ENCODE results near the gene MAP3K1. TPM values are rescaled to one million over a fixed set of nuclear protein-coding genes. Genes with fewer than 3 reads are reported as not detected.

MAP3K1 gene
- total RNA-seq, 1 experiment from 2014 or later, result 5.7 TPM

- Histone ChIP-seq H3K4me1 (ENCODE audit: insufficient read depth, low read length) (no peaks in the 10 kb centered on the region; the same call in 1 of the 2 replicates), H3F3A (ENCODE audit: low read length, unreplicated experiment) (no peaks in the 10 kb centered on the region), H3K27me3 (ENCODE audit: low read length) (no peaks in the 10 kb centered on the region), H3K27ac (ENCODE audit: low read length) (no peak overlapping the region), H2AFZ (ENCODE audit: low read length) (no peak overlapping the region), H3K9me2 (replicated peaks; ENCODE audit: low read length) (no peaks in the 10 kb centered on the region), H3K9ac (ENCODE audit: low read length) (no peak overlapping the region), H4K20me1 (ENCODE audit: low read length) (no peaks in the 10 kb centered on the region), H3K4me3 (ENCODE audit: low read length) (no peak overlapping the region), H3K9me3 (ENCODE audit: low read length) (no peaks in the 10 kb centered on the region), H3K36me3 (ENCODE audit: low read depth, low read length) (no peaks in the 10 kb centered on the region), H3K79me2 (ENCODE audit: low read length) (peaks cover 96% of the 10 kb centered on the region), H3K4me2 (ENCODE audit: low read length) (no peak overlapping the region)
- TF ChIP-seq EZH2phosphoT487 (IDR thresholded peaks at IDR 0.05; ENCODE audit: borderline replicate concordance, low read length), result no peak
- DNase-seq (no peak), ATAC-seq (no peak)
- intact Hi-C loops (cut with micrococcal nuclease), result no loop called here
- ChIA-PET POLR2A (ENCODE audit: unreplicated experiment) (interaction anchor here (0.6 kb wide), 2 partner anchors 11 to 856 kb away, joined by 4 to 5 read pairs; no protein-coding TSS in a partner anchor), CTCF (no interaction called here)
- no TSS peak for BruUV-seq (replicated peaks)
Measured at GRCh38 chr5:56837381-56837780, 22.0 kb downstream of the MAP3K1 start.

- H4K20me1 ChIP-seq (ENCODE audit: low read length), result no peaks in the 10 kb centered on the region
- H3K4me2 ChIP-seq (ENCODE audit: low read length), result no peak overlapping the region
- H3K4me3 ChIP-seq (ENCODE audit: low read length), result no peak overlapping the region
- intact Hi-C loops (cut with micrococcal nuclease), result loop anchor here (1.0 kb wide), 1 partner anchor 568 kb away; no protein-coding TSS in a partner anchor
- BruUV-seq (replicated peaks), result no TSS peak
- no peak for TF ChIP-seq CTCF (conservative IDR thresholded peaks at IDR 0.05; ENCODE audit: low read depth, low read length)
- no peak for TF ChIP-seq EZH2 (IDR thresholded peaks at IDR 0.05; ENCODE audit: low read length, unreplicated experiment)
- TF ChIP-seq EZH2phosphoT487 (IDR thresholded peaks at IDR 0.05; ENCODE audit: borderline replicate concordance, low read length), result no peak
- H3K36me3 ChIP-seq (ENCODE audit: low read depth, low read length), result no peaks in the 10 kb centered on the region
- CTCF ChIA-PET, result interaction anchor here (0.6 to 1.5 kb wide), 3 partner anchors 17 to 574 kb away, joined by 3 to 36 read pairs (median 4); no protein-coding TSS in a partner anchor
- DNase-seq (no peak), ATAC-seq (no peak)
- no peak overlapping the region for H3K9ac ChIP-seq (ENCODE audit: low read length)
- no peaks in the 10 kb centered on the region for H3F3A ChIP-seq (ENCODE audit: low read length, unreplicated experiment)
- POLR2A ChIA-PET (ENCODE audit: unreplicated experiment), result interaction anchor here (0.6 kb wide), 3 partner anchors 10 to 857 kb away, joined by 3 to 5 read pairs (median 4); no protein-coding TSS in a partner anchor
- H3K9me2 ChIP-seq (replicated peaks; ENCODE audit: low read length), result no peaks in the 10 kb centered on the region
- no peaks in the 10 kb centered on the region for H3K9me3 ChIP-seq (ENCODE audit: low read length)
- no peaks in the 10 kb centered on the region for H3K27me3 ChIP-seq (ENCODE audit: low read length)
- no peak overlapping the region for H3K27ac ChIP-seq (ENCODE audit: low read length)
- peaks cover 94% of the 10 kb centered on the region for H3K79me2 ChIP-seq (ENCODE audit: low read length)
- no peak overlapping the region for H2AFZ ChIP-seq (ENCODE audit: low read length)
- no peaks in the 10 kb centered on the region; the same call in 1 of the 2 replicates for H3K4me1 ChIP-seq (ENCODE audit: insufficient read depth, low read length)
Measured at GRCh38 chr5:56837956-56838355, 22.6 kb downstream of the MAP3K1 start.

GRCh38 chr5:56838409-56839039, 23.2 kb downstream of the MAP3K1 start:
- Histone ChIP-seq H3K36me3 (ENCODE audit: low read depth, low read length) (no peaks in the 10 kb centered on the region), H3K27ac (ENCODE audit: low read length) (no peak overlapping the region), H3K4me3 (ENCODE audit: low read length) (peak overlapping the region; percentile 54), H3K27me3 (ENCODE audit: low read length) (no peaks in the 10 kb centered on the region), H4K20me1 (ENCODE audit: low read length) (no peaks in the 10 kb centered on the region), H3K9me2 (replicated peaks; ENCODE audit: low read length) (no peaks in the 10 kb centered on the region), H3K79me2 (ENCODE audit: low read length) (peaks cover 94% of the 10 kb centered on the region), H3K9me3 (ENCODE audit: low read length) (no peaks in the 10 kb centered on the region), H3K4me2 (ENCODE audit: low read length) (peak overlapping the region; percentile 82), H3F3A (ENCODE audit: low read length, unreplicated experiment) (no peaks in the 10 kb centered on the region), H3K4me1 (ENCODE audit: insufficient read depth, low read length) (no peaks in the 10 kb centered on the region; the same call in 1 of the 2 replicates), H3K9ac (ENCODE audit: low read length) (peak overlapping the region; percentile 39; the same call in 1 of the 2 replicates), H2AFZ (ENCODE audit: low read length) (peak overlapping the region; percentile 50; the same call in 1 of the 2 replicates)
- intact Hi-C loops (cut with micrococcal nuclease), result loop anchor here (1.0 kb wide), 1 partner anchor 568 kb away; no protein-coding TSS in a partner anchor
- TF ChIP-seq EZH2phosphoT487 (IDR thresholded peaks at IDR 0.05; ENCODE audit: borderline replicate concordance, low read length) (no peak), CTCF (conservative IDR thresholded peaks at IDR 0.05; ENCODE audit: low read depth, low read length) (peak; percentile 68)
- DNase-seq (peak; percentile 64), ATAC-seq (peak; percentile 51)
- ChIA-PET CTCF (interaction anchor here (0.5 to 1.5 kb wide), 7 partner anchors 16 to 574 kb away, joined by 3 to 36 read pairs (median 4); no protein-coding TSS in a partner anchor), POLR2A (ENCODE audit: unreplicated experiment) (interaction anchor here (0.6 kb wide), 1 partner anchor 564 kb away, joined by 3 read pairs; no protein-coding TSS in a partner anchor)
- no TSS peak for BruUV-seq (replicated peaks)
